Colonic mucosa (tissue), 4 donors: Measurements from ENCODE around the gene PDE4D. TPM values are rescaled to one million over a fixed set of nuclear protein-coding genes. Genes with fewer than 3 reads are reported as not detected.

ENCODE experiments used
- DNase-seq: peaks from one replicate; pipeline ENCODE4 v3.0.0-alpha.2; 2020
- H3K27ac ChIP-seq: fragments of 200-600 bp; one replicate; pipeline ENCODE4 v1.8.0; 2021
- H3K27me3 ChIP-seq: fragments of 200-600 bp; one replicate; pipeline ENCODE4 v1.8.0; 2021
- H3K36me3 ChIP-seq: fragments of 200-600 bp; one replicate; pipeline ENCODE4 v1.8.0; 2021
- H3K4me1 ChIP-seq: fragments of 200-600 bp; one replicate; pipeline ENCODE4 v1.8.0; 2021; ENCODE audit warnings: mild to moderate bottlenecking
- H3K4me3 ChIP-seq: fragments of 200-600 bp; one replicate; pipeline ENCODE4 v1.8.0; 2021
- H3K9ac ChIP-seq, 2 donors: one replicate each; pipeline ENCODE4 v1.7.0; 2013; ENCODE audit warnings: control low read depth in 2 of 2, low read depth in 2 of 2, low read length in 2 of 2
- H3K9me3 ChIP-seq: fragments of 200-600 bp; one replicate; pipeline ENCODE4 v1.8.0; 2021
- CTCF ChIP-seq: fragments of 200-600 bp; IDR thresholded peaks from one replicate; pipeline ENCODE4 v1.8.0; 2022; ENCODE audit warnings: antibody characterized with exemption, mild to moderate bottlenecking
- intact Hi-C: fragments of 100-400 bp; cut with DNase I; formaldehyde crosslinking; loops from one replicate; pipeline ENCODE4 v1.14.1; 2022
- total RNA-seq, 2 donors: library from RNA; stranded (reverse); fragmentation: NEBNext Ultra II Directional in 1 of 2; extraction: Animal tissue kit (Norgen Biotek cat#: 25700) in 1 of 2; gene quantifications; one replicate each; pipeline ENCODE4 v1.2.1, GENCODE V29; 2021
- donor health status: healthy.
- donor health status: DM: no; HTN: no; CAD: no.
- donor health status: DM: no; HTN: no; CAD: no.

PDE4D gene
- total RNA-seq, 2 donors from 2014 or later: 23.1 to 53.7 TPM

- Histone ChIP-seq H3K9ac (no peak overlapping the region), H3K9me3 (no peaks in the 10 kb centered on the region), H3K36me3 (no peaks in the 10 kb centered on the region), H3K27ac (no peak overlapping the region), H3K4me3 (no peak overlapping the region), H3K4me1 (no peaks in the 10 kb centered on the region), H3K27me3 (no peaks in the 10 kb centered on the region)
- intact Hi-C loops: no loop called here
- no peak for TF ChIP-seq CTCF
- no peak for DNase-seq
Observed at GRCh38 chr5:59116231-59116865, 777.2 kb downstream of the PDE4D start.

DNA sequence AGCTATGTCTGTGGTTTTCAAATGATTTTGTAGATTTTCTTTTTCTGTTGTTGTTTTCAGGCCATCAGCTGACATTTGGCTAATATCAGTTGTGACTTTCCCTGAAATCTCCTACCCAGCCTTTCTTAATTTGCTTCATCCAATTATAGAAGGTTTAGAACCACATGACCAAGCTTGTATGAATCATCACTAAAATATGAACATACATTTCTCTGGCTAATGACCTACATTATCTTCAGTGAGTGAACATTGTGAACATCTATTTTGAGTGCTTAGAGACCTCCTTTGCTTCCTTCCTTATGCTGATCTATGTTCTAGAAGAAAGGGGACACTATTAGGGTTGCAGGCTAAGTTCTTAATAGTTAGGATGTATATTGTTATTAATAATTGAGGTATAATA, 778.2 kb downstream of the PDE4D start:
- H3K36me3 ChIP-seq: no peaks in the 10 kb centered on the region
- no peak for DNase-seq
- H3K4me1 ChIP-seq: no peaks in the 10 kb centered on the region
- no peak overlapping the region for H3K9ac ChIP-seq
- no peaks in the 10 kb centered on the region for H3K27me3 ChIP-seq
- no peaks in the 10 kb centered on the region for H3K9me3 ChIP-seq
- TF ChIP-seq CTCF: no peak
- intact Hi-C loops: no loop called here
- no peak overlapping the region for H3K4me3 ChIP-seq
- no peak overlapping the region for H3K27ac ChIP-seq

DNA sequence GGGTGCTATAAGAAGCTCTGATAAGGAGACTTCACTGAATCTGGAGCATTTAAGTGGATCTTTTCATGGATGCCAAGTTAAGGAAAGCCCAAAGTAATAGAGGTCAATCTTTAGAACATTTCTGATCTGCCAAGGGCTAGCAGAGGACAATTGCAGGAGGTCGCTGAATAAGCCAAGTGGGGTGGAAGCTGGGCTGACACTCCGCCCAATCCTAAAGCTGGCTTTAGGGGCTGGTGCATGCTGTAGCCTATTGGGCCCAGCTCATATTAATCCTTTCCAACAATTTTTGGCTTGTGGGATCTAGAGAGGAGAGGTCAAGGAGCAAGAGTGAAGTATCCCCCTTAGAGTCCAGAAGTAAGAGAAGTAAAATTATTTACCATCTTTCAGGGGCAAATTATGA, 784.1 kb downstream of the PDE4D start:
- H3K4me1 ChIP-seq: no peaks in the 10 kb centered on the region
- no peak for DNase-seq
- no peak overlapping the region for H3K9ac ChIP-seq
- H3K27ac ChIP-seq: no peak overlapping the region
- intact Hi-C loops: no loop called here
- no peak for TF ChIP-seq CTCF
- no peaks in the 10 kb centered on the region for H3K27me3 ChIP-seq
- no peak overlapping the region for H3K4me3 ChIP-seq
- no peaks in the 10 kb centered on the region for H3K36me3 ChIP-seq
- H3K9me3 ChIP-seq: no peaks in the 10 kb centered on the region

DNA sequence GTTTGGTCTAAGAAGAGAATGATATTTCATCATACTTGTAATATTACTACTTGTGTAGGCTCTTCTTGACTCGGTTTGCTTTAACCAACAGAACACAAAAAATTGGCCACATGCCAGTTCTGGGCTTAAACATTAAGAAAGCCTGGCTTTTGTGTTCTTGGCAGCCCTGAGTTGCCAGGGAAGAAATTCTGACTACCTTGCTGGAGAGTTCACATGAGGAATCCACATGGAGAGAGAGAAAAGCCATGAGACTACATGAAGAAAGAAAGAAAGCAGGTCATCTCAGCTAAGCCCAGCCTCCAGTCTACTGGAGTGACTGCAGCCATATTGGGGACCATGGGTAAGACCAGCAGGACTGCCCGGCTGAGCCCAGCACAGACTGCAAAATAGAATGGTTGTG, 785.8 kb downstream of the PDE4D start:
- no peak for DNase-seq
- H3K27ac ChIP-seq: no peak overlapping the region
- TF ChIP-seq CTCF: no peak

DNA sequence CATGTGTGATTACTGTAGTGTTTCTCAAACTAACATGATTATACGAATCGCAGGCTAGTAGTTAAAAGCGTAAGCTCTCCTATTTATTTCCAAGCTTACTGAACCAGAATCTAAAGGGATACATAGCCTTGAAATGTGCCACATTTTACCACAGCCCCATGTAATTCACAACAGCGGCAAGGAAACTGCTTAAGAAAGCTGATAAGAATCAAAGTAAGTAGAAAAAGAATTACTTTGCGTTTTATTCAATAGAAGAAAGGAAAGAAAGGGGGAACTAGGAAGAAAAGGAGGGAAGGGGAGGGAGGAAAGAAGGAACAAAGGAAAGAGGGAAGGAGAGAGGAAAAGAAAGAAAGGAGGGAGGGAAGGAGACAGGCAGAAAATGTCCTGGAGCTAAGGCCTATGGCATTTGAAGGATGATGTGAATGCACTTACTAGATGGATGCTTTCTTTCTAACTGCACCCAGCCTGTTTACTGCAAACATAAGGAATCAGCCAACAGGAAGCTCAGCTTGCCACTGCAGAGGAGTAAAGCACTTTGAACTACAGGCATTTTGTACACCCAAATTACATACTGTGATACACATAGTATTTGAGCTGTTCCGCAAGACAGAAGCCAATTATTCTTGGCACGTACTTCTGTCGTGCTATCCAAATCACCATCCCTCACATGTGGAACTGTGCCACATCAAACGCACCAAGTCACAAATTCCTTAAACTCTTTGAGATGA, 789.0 kb downstream of the PDE4D start:
- H3K9ac ChIP-seq: no peak overlapping the region
- no peak for DNase-seq

More for the DNA sequence above, 785.8 kb downstream of the PDE4D start:
- no peaks in the 10 kb centered on the region for H3K9me3 ChIP-seq
- H3K4me3 ChIP-seq: no peak overlapping the region
- no peak overlapping the region for H3K9ac ChIP-seq
- intact Hi-C loops: no loop called here
- H3K4me1 ChIP-seq: no peaks in the 10 kb centered on the region
- no peaks in the 10 kb centered on the region for H3K27me3 ChIP-seq
- no peaks in the 10 kb centered on the region for H3K36me3 ChIP-seq

More for the DNA sequence above, 789.0 kb downstream of the PDE4D start:
- Histone ChIP-seq H3K27ac (no peak overlapping the region), H3K9me3 (no peaks in the 10 kb centered on the region), H3K27me3 (no peaks in the 10 kb centered on the region), H3K4me1 (no peaks in the 10 kb centered on the region), H3K36me3 (no peaks in the 10 kb centered on the region), H3K4me3 (no peak overlapping the region)
- no peak for TF ChIP-seq CTCF
- intact Hi-C loops: no loop called here
